ENCODE results near the gene NEK8. TPM values are rescaled to one million over a fixed set of nuclear protein-coding genes. Genes with fewer than 3 reads are reported as not detected.

The NEK8 gene
- total RNA-seq, 1 donor from 2014 or later: 5.5 TPM

DNA sequence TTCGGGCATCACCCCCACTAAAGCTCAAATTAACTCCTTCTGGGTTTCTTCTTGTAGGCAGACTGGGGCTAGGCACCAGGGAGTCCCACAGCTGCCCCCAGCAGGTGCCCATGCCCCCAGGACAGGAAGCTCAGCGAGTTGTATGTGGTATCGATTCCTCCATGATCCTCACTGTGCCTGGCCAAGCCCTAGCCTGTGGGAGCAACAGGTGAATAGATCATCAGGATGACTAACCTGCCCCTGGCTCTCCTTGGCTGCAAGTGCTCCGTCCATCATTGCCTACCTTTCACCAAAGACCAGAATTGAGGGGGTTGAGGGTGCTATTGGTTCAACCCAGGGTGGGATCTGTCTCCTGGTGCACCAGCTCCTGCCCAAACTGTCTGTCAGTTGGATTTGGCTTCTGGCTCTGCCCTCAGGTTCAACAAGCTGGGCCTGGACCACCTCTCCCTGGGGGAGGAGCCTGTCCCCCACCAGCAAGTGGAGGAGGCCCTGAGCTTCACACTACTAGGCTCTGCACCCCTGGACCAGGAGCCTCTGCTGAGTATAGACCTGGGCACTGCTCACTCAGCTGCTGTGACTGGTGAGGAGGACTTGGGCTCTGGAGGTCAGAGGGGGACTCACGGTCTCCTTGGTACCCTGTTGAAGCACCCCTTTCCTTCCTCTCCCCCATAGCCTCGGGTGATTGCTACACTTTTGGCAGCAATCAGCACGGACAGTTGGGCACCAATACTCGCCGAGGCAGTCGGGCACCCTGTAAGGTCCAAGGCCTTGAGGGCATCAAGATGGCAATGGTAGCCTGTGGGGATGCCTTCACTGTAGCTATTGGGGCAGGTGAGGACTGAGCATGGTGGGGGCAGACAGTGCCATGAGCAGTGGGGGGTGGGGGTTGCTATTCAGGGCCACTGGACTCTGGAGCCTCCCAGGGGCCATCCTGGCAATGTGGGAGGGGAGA lies 12.1 kb downstream of the NEK8 start:
- intact Hi-C loops (cut with micrococcal nuclease): no loop called here
- Mint-ChIP-seq H3K4me1 (peaks cover 37% of the 10 kb centered on the region), H3K36me3 (ENCODE audit: low read depth) (peaks cover 25% of the 10 kb centered on the region), H3K27me3 (no peaks in the 10 kb centered on the region), H3K27ac (no peak overlapping the region), H3K4me3 (no peak overlapping the region), H3K9me3 (no peaks in the 10 kb centered on the region)
- DNase-seq: no peak

DNA sequence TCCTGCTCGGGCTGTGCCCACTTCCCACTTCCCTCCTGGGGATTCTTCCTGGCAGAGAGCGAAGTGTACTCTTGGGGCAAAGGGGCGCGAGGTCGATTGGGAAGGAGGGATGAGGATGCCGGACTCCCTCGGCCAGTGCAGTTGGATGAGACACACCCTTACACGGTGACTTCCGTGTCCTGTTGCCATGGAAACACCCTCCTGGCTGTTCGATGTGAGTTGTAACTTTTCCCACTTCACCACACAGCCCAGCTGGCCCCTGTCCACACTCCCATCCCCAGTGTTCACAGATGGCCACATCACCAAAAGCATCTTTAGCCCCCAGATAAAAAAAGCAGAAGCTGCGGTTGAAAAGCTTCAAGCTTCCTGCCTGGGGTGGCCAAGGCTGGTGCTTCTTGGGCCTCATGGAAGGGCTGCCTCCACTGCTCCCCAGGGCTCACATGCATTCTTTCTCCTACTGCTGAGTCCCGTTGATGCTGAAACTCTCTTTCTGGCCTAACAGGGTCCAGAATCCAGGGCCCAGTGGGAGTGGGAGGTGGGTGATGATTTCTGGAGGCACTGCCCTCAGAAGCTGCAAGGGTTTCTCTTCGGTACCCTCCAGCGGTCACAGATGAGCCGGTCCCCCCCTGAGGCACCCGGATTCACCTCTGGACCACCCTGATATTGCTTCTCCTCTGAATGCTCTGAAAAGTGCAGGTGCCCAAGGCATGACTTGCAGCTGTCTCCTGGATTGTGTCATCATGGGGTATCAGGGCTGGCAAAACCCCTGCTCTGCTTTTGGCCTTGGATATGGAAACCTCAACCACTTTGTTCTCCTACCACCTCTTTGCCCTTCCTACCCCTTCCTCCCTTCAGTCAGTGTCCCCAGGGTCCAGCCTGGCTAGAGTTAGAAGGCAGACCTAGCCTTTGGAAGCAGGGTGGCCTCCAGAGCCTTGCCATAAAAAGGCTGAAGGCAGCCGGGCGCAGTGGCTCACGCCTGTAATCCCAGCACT lies 13.1 kb downstream of the NEK8 start:
- no peak overlapping the region for H3K27ac Mint-ChIP-seq
- H3K27me3 Mint-ChIP-seq: no peaks in the 10 kb centered on the region
- H3K4me1 Mint-ChIP-seq: peaks cover 40% of the 10 kb centered on the region
- H3K36me3 Mint-ChIP-seq (ENCODE audit: low read depth): peaks cover 27% of the 10 kb centered on the region
- DNase-seq: peak; percentile 59
- no peaks in the 10 kb centered on the region for H3K9me3 Mint-ChIP-seq
- intact Hi-C loops (cut with micrococcal nuclease): no loop called here
- no peak overlapping the region for H3K4me3 Mint-ChIP-seq

DNA sequence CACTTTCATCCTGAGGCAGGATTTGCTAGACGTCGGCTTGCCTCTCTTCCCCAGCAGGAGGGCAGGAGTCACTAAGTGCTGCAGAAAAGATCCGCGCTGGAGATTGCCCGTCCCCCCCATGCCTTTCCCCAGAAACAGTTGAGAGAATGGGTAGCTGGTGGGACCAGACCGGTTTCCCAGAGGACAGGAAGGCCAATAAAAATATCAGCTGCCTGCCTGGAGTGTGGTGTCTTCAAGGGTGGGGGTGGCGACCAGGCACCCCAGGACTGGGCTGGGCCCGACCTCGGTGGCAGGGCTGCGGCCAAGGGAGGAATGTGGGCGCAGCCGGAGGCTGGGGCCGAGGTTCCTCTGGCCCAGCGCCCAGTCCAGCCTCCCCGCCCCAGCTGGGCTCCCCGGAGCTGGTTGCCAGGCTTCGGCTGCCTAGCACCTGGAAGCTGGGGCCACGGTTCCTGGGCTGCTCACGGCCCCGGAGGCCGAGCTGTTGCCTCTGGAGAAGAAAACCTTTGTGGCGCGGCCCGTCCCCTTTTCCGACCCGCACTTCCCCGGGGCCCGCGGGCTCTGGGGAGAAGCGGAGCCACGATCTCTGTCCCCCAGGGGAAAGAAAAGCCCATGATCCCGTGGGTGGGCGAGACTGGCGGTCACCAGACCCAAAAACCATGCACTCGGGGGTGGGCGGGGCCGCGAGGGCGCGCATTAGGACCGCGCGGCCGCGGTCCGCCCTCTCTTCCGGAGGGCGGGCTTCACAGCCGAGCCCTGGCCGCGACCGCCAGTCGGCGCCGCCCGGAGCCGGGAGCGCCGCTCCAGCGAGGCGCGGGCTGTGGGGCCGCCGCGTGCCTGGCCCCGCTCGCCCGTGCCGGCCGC lies 14.9 kb downstream of the NEK8 start, which contains the start of gene TRAF4:
Gene TRAF4, plus strand, starts transcription at position 769 of the 861 bp plus-strand sequence. CDS start 102 bp downstream, outside the sequence.
- Mint-ChIP-seq H3K36me3 (ENCODE audit: low read depth) (peaks cover 38% of the 10 kb centered on the region), H3K9me3 (no peaks in the 10 kb centered on the region), H3K27ac (peak within 1 kb of the TSS; percentile 86), H3K4me1 (peaks cover 38% of the 10 kb centered on the region), H3K4me3 (peak within 1 kb of the TSS; percentile 94), H3K27me3 (no peaks in the 10 kb centered on the region)
- peak; percentile 93 for DNase-seq
- intact Hi-C loops (cut with micrococcal nuclease): no loop called here

DNA sequence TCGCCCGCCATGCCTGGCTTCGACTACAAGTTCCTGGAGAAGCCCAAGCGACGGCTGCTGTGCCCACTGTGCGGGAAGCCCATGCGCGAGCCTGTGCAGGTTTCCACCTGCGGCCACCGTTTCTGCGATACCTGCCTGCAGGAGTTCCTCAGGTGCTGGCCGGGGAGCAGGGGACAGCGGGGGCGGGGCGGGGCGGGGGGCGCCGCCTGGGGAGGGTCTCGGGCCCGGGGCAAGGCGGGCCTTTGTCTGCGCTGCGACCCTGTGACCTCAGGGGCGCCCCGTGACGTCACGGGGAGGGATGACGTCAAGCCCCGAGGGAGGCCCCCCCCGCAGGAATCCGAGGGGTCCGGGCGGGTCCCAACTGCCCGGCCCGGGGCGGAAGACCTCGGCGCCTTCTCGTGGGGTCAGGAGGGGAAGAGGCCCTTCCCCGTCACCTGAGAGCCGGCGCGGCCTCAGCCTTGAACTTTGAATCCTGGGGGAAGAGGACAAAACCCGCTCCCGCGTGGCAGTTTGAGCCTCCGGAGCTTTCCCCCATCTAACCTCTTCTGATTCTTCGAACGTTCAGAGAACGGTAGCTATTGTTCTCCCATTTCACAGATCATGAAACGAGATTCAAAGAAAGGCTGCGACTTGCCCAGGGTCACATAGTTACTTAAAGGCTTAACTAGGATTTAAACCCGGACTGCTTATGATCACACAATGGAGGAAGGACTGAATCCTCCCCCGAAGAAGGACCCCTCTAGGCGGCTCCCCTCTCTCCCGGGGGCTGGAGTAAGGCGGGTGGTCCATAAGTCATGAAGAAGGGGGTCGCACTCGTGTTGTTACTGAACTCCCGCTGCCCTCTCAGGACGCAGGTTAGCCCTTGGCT lies 15.8 kb downstream of the NEK8 start:
- Mint-ChIP-seq H3K4me3 (peak overlapping the region; percentile 94), H3K27ac (peak overlapping the region; percentile 86), H3K36me3 (ENCODE audit: low read depth) (peaks cover 46% of the 10 kb centered on the region), H3K4me1 (peaks cover 38% of the 10 kb centered on the region), H3K9me3 (no peaks in the 10 kb centered on the region), H3K27me3 (no peaks in the 10 kb centered on the region)
- DNase-seq: peak; percentile 88
- intact Hi-C loops (cut with micrococcal nuclease): no loop called here

DNA sequence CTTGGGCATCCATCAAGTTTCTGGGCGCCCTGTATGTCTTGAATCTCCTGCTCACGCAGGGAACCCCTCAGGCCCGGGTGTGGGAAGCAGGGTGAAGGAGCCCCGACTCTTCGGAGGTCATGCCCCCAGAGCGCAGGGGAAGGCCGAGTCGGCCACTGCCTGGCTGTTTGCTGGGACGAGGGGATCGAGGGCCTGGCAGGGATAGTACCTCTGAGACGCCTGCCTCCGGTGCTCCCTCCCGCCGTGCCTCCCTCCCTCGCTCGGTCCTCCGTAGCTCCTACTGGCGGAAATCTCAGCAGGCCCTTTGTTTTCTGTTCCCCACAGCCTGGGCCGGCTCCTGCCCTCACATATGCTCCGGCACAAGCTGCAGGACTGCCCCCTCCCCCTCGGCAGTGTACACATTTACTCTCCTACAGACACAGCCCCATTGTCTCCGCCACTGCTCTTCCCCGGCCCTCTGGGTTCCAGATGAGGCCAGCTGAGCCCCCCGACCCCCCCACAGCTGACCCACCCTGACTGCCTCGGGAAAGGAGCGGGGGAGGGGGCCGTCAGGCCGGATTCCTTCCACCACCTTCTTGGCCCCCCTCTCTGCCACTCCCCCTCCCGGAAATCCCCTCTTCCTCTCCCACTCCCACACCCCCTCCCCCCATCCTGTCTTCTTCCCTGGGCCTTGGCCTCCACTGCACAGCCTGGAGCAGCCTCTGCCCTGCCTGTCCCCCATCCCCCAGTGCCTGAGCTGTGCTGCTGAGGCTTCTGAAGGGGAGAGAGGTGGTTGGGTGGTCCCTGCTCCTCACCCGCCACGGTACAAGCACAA lies 16.6 kb downstream of the NEK8 start:
- intact Hi-C loops (cut with micrococcal nuclease): loop anchor here (1.0 kb wide), 1 partner anchor 17 kb away; the partner anchor contains the start of gene NEK8
- no peaks in the 10 kb centered on the region for H3K27me3 Mint-ChIP-seq
- peak overlapping the region; percentile 86 for H3K27ac Mint-ChIP-seq
- peak; percentile 82 for DNase-seq
- peaks cover 47% of the 10 kb centered on the region for H3K36me3 Mint-ChIP-seq (ENCODE audit: low read depth)
- H3K4me1 Mint-ChIP-seq: peaks cover 38% of the 10 kb centered on the region
- H3K4me3 Mint-ChIP-seq: peak overlapping the region; percentile 94
- no peaks in the 10 kb centered on the region for H3K9me3 Mint-ChIP-seq

DNA sequence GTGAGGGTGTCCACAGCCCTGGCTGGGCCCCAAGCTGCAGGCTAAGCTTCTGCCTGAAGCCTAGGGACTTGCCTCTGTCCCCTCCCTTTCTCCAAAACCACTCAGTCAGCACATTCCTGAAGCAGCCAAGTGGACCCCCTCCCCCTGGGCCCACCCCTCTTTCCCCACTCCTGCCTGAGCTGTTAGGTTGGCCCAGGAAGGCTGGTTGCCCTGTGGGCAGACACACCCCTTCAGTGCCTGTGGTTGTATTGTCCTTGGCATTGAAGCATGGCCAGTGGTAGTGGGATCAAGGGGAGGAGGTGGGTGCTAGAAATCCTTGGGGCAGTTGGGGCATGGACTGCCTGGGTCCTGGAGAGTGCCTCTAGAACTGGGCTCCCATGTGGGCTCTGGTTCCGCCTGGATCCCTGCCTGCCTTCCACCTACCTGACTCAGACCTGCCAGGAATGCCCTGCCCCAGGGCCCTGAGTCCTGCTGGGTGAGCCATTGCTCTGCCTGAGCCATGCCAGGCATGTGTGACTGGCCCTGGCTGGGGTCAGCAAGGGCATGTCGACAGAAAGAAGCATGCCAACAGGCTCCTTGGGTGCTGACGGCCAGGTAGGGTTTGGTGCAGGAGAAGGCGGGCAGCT lies 17.3 kb downstream of the NEK8 start:
- DNase-seq: no peak
- intact Hi-C loops (cut with micrococcal nuclease): loop anchor here (1.0 kb wide), 1 partner anchor 18 kb away; the partner anchor contains the start of gene NEK8
- no peaks in the 10 kb centered on the region for H3K9me3 Mint-ChIP-seq
- peaks cover 36% of the 10 kb centered on the region for H3K4me1 Mint-ChIP-seq
- no peaks in the 10 kb centered on the region for H3K27me3 Mint-ChIP-seq
- H3K4me3 Mint-ChIP-seq: peak overlapping the region; percentile 94
- H3K36me3 Mint-ChIP-seq (ENCODE audit: low read depth): peaks cover 54% of the 10 kb centered on the region
- H3K27ac Mint-ChIP-seq: peak overlapping the region; percentile 86

DNA sequence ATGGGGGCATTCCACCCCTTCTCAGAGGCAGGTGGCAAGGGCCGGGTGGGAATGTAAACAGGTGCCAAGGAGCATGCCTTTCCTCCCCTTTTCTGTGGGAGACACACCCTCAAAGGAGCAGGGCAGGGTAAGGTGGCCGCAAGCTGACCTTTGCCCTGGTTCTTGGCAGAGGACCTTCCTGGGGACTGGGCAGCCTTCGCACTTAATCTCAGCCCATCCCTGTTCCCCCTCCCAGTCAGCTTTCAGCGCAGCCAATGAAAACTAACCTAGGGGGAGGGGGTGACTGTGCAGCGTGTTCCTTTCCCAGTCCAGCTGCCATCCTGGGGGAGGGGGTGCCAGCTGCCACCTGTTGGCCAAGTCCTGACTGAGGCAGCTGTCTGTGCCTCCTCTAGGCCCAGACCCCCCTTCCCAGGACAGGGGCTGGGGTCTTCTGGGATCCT lies 18.0 kb downstream of the NEK8 start:
- Mint-ChIP-seq H3K36me3 (ENCODE audit: low read depth) (peaks cover 58% of the 10 kb centered on the region), H3K27ac (no peak overlapping the region), H3K27me3 (no peaks in the 10 kb centered on the region), H3K9me3 (no peaks in the 10 kb centered on the region), H3K4me1 (peaks cover 30% of the 10 kb centered on the region), H3K4me3 (peak overlapping the region; percentile 94)
- intact Hi-C loops (cut with micrococcal nuclease): no loop called here
- no peak for DNase-seq

DNA sequence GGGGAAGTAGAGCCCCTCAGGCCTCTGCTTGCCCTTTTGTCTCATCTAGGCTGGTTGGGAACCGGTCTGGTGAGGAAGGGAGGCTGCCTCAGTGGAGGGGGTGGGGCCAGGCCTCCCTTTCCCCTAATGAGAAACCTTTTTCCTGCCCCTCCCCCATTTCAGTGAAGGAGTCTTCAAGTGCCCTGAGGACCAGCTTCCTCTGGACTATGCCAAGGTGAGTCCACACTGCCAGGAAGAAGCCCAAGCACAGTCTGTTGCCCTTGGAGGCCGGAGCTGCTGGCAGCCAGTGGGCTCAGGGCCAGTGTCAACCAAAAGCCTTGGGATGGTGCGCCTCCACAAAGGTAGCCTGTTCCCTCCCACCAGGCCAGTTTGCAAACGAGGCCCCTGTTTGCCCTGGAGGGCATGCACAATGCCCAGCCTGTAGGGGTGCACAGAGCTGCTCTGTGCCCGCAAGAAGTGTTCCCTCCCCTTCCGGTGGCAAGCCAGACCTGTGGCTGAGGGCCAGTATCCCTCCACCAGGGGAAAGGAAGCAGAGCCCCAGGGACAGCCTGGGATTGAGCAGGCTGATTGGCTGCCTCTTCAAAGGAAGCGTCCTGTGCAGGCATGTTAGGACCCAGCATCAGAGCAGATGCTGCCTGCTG lies 18.6 kb downstream of the NEK8 start:
- Mint-ChIP-seq H3K9me3 (no peaks in the 10 kb centered on the region), H3K4me3 (peak overlapping the region; percentile 94), H3K27me3 (no peaks in the 10 kb centered on the region), H3K36me3 (ENCODE audit: low read depth) (peaks cover 60% of the 10 kb centered on the region), H3K27ac (peak overlapping the region; percentile 25), H3K4me1 (peaks cover 26% of the 10 kb centered on the region)
- no peak for DNase-seq
- intact Hi-C loops (cut with micrococcal nuclease): no loop called here

DNA sequence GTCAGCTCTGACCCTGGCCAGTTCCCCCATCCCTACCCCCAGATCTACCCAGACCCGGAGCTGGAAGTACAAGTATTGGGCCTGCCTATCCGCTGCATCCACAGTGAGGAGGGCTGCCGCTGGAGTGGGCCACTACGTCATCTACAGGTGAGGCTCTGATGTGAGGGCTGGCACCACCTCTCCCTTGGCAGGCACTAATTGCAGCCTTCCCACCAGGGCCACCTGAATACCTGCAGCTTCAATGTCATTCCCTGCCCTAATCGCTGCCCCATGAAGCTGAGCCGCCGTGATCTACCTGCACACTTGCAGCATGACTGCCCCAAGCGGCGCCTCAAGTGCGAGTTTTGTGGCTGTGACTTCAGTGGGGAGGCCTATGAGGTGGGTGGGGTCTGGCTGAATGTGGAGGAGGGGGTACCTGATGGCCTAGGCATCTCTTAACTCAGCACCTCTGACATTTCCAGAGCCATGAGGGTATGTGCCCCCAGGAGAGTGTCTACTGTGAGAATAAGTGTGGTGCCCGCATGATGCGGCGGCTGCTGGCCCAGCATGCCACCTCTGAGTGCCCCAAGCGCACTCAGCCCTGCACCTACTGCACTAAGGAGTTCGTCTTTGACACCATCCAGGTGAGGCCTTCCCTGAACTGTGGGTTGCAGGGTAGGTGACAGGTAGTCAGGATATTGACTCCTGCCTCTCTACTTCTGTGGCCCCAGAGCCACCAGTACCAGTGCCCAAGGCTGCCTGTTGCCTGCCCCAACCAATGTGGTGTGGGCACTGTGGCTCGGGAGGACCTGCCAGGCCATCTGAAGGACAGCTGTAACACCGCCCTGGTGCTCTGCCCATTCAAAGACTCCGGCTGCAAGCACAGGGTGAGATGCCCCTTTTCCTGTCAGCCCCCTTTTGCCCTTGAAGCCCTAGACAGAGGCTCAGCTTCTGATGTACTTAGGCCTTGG lies 19.5 kb downstream of the NEK8 start:
- no peaks in the 10 kb centered on the region for H3K9me3 Mint-ChIP-seq
- intact Hi-C loops (cut with micrococcal nuclease): no loop called here
- H3K36me3 Mint-ChIP-seq (ENCODE audit: low read depth): peaks cover 60% of the 10 kb centered on the region
- no peak overlapping the region for H3K27ac Mint-ChIP-seq
- no peak for DNase-seq
- H3K4me3 Mint-ChIP-seq: no peak overlapping the region
- H3K27me3 Mint-ChIP-seq: no peaks in the 10 kb centered on the region
- H3K4me1 Mint-ChIP-seq: peaks cover 25% of the 10 kb centered on the region

DNA sequence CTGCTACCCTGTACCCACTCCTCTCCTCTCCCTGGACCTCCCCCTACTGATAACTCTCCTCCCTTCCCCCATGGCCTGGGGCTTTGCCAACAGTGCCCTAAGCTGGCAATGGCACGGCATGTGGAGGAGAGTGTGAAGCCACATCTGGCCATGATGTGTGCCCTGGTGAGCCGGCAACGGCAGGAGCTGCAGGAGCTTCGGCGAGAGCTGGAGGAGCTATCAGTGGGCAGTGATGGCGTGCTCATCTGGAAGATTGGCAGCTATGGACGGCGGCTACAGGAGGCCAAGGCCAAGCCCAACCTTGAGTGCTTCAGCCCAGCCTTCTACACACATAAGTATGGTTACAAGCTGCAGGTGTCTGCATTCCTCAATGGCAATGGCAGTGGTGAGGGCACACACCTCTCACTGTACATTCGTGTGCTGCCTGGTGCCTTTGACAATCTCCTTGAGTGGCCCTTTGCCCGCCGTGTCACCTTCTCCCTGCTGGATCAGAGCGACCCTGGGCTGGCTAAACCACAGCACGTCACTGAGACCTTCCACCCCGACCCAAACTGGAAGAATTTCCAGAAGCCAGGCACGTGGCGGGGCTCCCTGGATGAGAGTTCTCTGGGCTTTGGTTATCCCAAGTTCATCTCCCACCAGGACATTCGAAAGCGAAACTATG lies 20.4 kb downstream of the NEK8 start:
- Mint-ChIP-seq H3K27me3 (no peaks in the 10 kb centered on the region), H3K4me3 (no peak overlapping the region), H3K36me3 (ENCODE audit: low read depth) (peaks cover 60% of the 10 kb centered on the region), H3K4me1 (peaks cover 23% of the 10 kb centered on the region), H3K9me3 (no peaks in the 10 kb centered on the region), H3K27ac (no peak overlapping the region)
- intact Hi-C loops (cut with micrococcal nuclease): no loop called here
- peak; percentile 66 for DNase-seq

All from activated CD4-positive, alpha-beta T cell treated with anti-CD3 and anti-CD28 coated beads, Interleukin-2, amount 10 ng/mL, durations not matched to agents 24 days and 14 days (primary cell).